Measurements from ENCODE around the gene SLC12A6.
A peak's percentile ranks its signal among the peaks of the same experiment; 100 is the strongest.
"Not testable (repeated sequence)": the region's sequence is repeated elsewhere in the genome, so short reads cannot be mapped to it uniquely, and the experiment has no call there.

The SLC12A6 gene

DNA sequence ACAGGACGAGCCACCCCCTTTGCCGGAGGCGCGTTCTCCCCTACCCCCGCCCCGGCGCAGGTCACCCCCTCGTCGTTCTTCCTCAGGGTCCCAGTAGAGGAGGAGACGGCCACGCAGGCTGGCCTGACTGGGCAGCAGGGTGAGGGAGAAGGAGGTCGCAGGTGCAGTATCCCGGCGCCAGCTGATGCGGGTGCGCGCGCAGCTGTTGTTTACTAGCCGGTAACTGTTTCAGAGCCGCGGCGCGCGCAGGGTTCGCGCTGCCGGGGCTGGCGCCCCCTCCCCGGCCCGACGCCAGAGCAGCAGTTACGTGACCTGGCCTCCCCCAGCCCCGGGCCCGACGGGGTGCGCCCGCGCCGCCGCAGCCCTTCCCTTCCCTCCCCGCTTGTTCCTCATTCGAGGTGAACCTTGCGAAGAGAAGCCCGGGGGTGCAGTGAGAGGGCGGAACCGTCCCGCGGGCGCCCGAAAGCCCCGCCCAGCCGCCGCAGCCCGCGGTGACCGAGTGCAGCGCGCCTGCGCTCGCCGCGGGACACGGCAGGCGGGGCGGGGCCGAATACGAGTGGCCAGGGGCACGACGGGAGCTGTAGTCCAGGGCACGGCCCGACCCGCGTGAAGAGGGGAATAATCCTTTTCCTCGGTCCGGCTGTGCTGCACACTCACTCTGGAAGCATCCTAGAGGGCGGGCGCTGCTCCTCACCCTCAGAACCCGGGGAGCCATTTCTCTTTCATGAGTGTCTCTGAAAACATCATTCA, at the start of gene SLC12A6:
TSS of gene SLC12A6 (minus strand) at position 225 of the 750 bp plus-strand sequence. CDS start 1,101 bp downstream, outside the sequence.
- peak; percentile 95 for DNase-seq

DNA sequence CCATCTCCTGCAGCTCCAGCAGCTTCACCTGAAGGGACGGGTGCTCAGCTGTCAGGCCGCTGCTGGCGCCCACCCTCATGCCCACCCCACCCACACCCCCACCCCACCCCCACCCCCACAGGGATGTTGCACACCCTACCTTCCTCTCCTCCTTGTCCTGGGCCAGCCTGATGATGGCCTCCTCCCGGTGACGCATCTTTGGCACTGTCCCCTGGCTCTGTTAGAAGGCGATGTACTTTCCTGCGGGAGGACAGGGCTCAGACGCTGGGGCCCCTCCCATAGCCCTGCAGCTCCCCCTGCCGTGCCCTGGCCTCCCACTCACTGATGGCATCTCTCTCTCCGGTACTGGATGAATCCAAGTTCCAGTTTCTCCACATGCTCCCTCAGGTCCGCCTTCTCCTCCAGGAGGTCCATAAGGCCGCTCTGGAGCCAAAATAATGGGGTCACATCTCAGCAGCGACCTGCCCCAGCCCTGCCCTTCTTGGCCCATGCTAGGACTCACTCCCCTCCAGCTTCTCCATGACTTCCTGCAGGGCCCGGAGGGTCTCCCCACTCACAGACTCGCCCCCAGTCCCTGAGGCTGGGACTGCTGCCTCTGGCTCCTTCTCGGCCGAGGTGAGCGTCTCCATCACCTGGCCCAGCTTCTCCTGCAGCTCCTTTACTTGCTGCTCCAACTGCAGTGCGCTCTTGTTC, 44.4 kb upstream of the SLC12A6 start:
- not testable (repeated sequence) for DNase-seq

DNA sequence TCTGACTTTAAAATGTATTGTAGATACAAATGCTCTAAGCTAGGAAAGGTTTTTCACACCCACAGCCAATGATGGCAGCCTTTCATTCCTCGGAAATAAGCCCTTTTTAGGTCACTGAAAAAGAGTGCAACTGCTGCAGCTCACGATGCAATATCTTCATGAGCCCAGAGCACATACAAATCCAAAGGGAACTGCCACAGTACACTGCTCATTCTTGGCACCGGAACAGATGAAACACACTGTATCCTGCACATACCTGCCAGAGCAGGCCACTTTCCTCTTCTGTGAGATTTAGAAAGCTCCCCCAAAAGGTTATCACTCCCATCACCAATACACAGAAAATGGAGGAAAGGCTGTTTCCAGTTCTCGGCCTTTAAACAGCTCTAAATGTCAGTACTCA, 42.9 kb upstream of the SLC12A6 start:
- DNase-seq: peak; percentile 24

DNA sequence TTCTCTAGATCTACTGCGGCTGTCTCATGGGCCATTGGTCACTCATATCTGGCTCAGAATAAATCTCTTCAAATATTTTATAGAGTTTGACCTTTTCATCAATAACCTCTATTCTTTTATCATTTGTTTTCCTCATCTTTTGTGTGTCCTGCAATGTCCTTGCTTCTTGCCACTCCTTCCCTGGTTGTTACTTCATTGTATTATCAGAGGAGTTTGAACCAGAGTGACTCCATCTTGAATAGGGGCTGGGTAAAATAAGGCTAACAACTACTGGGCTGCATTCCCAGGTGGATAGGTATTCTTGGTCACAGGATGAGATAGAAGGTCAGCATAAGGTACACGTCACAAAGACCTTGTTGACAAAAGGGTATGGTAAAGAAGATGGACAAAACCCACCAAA, 39.3 kb upstream of the SLC12A6 start:
- DNase-seq: no peak

DNA sequence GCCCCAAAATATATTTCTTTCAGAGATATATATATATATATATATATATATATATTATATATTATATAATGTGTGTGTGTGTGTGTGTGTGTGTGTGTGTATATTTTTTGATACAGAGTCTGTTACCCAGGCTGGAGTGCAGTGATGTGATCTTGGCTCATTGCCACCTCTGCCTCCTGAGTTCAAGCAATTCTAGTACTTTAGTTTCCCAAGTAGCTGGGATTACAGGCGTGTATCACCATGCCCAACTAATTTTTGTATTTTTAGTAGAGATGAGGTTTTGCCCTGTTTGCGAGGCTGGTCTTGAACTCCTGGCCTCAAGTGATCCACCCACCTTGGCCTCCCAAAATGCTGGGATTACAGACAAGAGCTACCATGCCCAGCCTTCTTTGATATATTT, 38.0 kb upstream of the SLC12A6 start:
- DNase-seq: not testable (repeated sequence)

GRCh38 chr15:34374816-34375215, 37.2 kb upstream of the SLC12A6 start:
- DNase-seq: no peak

- no peak for DNase-seq
Measured at GRCh38 chr15:34373951-34374350, 36.4 kb upstream of the SLC12A6 start.

GRCh38 chr15:34370643-34371042, 33.1 kb upstream of the SLC12A6 start:
- DNase-seq: no peak

- no peak for DNase-seq
Measured at GRCh38 chr15:34370129-34370528, 32.5 kb upstream of the SLC12A6 start.

GRCh38 chr15:34367101-34368081, 29.8 kb upstream of the SLC12A6 start, which contains the start of gene LPCAT4:
Gene LPCAT4 (minus strand): TSS chr15:34367196. CDS start chr15:34367100, 96 bp downstream.
- peak; percentile 93 for DNase-seq

GRCh38 chr15:34366271-34367065, 28.9 kb upstream of the SLC12A6 start:
- peak; percentile 77 for DNase-seq

- no peak for DNase-seq
Measured at GRCh38 chr15:34365836-34366235, 28.3 kb upstream of the SLC12A6 start.

DNA sequence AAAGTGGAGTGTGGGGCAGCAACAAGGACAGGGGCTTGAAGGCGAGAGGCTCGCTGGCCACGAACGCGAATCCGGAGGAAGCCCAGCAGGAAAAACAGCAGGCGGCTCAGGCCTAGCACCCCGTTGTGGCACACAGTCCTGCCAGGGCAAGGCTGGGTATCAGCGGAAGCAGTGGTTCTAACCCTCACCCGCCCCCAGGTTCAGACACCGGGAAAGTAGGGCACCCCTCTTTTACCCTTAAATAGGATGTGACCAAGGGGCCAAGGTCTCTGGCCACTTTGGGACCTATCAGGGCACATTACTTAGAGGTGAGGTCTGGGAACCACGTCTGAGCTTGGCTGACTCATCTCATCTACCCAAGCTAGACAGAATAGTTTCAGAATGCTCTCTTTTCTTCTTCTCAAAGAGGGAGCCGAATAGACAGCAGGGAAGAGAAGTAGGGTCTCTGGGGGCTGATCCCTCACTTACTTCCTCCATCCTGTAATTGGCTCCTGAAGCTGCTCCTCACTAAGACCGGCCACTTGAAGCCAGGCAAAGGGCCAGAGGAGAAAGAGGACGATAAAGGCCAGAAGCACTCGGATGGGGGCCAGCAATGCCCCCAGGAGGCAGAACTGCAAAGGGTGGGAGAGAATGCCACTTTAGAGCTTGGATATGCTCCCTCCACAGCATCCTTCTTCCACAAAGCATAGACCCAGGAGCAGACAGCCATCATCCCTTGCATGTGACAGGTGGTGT, 27.7 kb upstream of the SLC12A6 start:
- DNase-seq: peak; percentile 66

DNA sequence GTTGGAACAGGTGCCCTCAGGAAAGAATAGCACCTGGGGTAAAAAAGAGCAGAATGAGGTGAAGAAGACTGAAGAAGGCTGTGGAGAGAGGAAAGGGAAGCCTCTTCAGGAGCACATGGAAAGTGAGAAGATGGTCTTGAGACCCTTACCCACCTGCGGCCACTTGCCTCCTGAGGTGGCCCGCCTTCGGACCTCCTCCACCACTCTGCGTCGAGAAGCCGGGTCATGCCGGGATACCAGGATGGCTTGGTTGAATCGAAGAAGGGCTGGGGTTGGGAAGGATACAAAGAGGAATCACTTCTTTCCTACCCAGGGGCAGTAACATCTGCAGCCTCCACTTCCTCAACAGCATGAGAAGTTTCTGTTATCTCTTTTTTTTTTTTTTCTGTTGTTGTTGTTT, 26.5 kb upstream of the SLC12A6 start:
- DNase-seq: no peak

DNA sequence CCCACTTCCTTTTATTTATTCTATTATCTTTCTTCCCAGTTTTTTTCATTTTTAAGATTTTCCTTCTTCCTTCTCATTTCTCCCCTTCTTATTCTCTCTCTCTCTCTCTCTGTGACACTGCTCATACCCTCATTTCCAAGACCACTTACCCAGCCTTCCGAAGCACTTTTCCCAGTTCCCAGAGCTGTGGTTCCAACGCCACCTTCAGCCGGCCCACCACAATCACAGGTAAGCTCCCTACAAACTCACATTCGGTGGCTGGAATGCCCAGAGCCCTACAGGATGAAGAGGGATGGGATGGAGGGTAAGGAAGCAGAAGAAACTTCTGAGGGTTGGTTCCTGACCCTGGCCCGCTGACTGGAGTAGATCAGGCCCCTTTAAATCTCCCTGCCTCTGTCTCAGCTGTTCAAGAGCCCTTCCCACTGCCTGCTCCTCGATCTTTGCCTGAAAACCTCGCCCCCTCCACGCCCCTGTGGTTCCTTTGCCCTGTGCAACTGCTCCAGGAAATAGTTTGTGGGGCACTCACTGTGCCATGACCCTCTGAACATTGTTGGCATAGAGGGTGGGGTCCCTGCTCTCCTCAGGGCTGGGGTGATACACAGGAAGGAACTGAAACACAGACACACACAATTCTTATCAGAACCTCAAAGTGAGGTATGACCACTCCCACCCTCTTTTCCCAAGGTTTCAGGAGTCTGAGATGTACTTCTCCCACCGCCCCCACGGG, 24.6 kb upstream of the SLC12A6 start:
- DNase-seq: no peak

GRCh38 chr15:34361278-34361677, 23.7 kb upstream of the SLC12A6 start:
- no peak for DNase-seq

- DNase-seq: no peak
Measured at GRCh38 chr15:34360298-34360697, 22.7 kb upstream of the SLC12A6 start.

GRCh38 chr15:34359416-34359815, 21.8 kb upstream of the SLC12A6 start:
- no peak for DNase-seq

DNA sequence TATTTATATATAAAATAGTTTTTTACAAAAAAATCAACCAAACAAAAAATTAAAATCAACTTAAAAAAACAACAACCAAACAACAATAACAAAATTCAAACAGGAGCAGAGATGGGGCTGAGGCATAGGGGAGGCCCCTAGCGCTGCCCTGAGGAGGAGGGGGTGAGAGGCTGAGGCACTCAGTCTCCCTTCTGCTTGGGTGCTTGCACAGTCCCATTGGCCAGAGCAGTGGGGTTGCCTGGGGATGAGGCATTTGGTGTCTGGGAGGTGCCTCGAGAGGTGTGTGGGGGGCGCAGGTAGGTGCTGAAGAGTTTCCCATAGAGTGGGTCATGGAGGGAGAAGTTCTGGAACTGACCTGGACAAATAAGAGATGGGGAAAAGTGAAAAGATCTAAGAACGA, 21.4 kb upstream of the SLC12A6 start:
- no peak for DNase-seq

- no peak for DNase-seq
Measured at GRCh38 chr15:34358367-34358766, 20.8 kb upstream of the SLC12A6 start.

GRCh38 chr15:34357653-34358052, 20.1 kb upstream of the SLC12A6 start:
- no peak for DNase-seq

All from activated CD8-positive, alpha-beta memory T cell treated with anti-CD3 and anti-CD28 coated beads for 24 hours (primary cell).